NCI-H526 (cell line): Measurements from ENCODE around the gene TNNC2.

Source experiments
- DNase-seq, 2 experiments: peaks; one replicate each; lab custom pipeline; 2025; lab: John Stamatoyannopoulos, UW

The TNNC2 gene

DNA sequence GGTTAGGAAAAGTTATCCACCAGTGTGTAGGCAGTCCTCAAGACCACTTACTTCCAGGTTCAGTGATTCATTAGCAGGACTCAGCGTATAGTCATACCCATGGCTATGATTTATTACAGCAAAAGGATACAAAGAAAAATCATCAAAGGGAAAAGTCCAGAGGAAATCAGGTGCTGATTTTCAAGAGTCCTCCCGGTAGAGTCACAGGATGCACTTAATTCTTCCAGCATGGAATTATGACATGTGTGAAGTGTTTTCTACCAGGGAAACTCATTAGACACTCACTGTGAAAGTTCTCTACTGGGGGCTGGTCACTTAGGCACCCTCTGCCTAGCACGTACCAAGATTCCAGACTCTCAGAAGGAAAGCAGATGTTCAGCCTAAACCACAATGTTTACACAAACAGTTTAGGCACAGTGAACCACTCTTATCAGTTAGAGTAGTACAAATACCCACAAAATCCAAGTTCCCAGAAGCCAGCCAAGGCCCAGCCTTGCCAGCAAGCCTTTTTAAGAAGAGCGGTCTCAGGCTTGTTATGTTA is 45.7 kb downstream of the TNNC2 start:
- no peak for DNase-seq

DNA sequence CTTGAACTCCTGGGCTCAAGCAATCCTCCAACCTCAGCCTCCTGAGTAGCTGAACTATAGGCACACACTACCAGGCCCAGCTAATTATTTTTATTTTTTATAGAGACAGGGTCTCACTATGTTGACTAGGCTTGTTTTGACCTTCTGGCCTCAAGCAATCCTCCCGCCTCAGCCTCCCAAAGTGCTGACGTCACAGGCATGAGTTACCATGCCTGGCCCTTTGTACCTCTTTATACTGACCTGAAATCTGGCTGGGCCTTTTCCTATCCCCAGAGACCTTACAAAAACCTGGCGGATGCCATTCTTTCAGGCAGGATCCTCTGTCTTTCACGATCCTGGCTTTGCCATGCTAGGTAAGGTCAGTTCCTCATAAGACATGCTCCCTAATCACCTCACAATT is 47.0 kb downstream of the TNNC2 start:
- no peak for DNase-seq

DNA sequence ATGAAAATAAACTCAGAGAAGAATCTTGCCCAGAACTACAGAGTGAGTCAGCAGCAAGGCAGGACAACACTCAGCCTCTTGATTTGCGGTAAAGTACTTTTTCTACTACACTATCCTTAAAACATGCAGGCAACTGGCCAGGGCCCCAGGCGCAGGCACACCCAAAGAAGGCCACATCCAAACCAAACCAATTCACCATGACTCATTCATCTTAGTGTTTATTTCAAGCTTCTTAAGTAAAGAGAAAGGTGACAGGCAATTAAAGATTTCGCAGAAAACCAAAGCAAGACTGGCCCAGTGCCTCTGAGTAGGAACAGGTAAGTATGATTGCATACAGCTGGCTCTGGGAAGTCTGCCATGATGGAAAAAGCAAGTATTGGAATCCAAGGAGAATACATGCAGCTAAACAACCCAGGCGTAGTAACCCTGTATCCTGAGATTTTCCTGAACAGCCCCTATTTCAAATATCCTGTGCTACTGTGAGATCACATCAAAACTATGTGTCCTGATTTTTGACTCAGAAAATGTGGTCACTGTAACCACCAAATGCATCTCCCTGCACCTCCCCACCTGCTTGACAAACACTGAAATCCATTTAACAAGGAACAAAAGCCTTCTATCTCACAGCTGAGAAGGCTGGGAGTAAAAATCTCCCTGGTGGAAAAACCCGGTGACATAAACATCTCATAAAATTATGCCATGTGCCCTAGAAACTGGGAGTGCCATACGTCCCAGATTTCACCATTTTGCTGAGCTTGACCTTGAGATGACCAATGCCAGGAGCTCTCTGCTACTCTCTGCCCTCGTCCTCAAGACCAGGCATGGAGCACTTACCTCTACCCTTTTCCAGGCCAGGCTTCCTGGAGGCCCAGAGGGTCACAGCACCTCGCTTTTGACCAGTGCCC is 47.8 kb downstream of the TNNC2 start:
- no peak for DNase-seq

DNA sequence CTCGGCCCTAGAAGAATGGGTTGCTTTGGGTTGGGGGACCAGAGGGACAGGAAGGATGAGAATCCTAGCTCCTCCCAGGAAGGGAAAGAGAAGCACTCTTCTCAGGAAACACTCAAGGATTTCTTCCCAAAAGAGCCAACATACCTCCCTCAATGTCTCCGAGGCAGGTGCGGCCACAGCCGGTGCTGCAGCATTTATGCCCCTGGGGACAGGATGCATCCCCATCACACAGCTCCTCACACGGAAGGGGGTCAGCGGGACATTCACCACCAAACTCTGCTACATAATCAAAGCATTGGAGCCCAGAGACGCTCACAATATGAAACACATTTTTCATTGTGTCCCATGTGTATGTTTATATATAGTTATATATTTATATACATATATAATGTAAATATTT is 50.2 kb downstream of the TNNC2 start:
- DNase-seq: no peak

DNA sequence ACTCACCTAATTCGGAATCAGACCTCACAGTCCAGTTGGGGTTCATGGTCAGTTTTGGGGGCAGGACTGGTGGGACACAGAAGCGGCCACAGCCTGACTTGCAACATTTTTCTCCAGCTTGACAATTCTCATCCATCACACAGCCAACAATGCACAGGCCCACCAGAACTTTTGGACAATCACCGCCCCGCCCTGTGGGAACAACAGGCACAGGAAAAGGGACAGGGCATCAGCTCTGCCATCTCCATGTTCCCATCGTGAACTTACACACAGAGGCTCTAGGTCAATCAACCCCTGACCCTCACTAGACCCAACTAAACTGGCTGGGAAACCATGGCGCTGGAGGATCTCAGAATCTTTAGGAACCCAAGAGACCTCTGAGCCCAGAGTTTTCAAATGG is 51.7 kb downstream of the TNNC2 start:
- no peak for DNase-seq

DNA sequence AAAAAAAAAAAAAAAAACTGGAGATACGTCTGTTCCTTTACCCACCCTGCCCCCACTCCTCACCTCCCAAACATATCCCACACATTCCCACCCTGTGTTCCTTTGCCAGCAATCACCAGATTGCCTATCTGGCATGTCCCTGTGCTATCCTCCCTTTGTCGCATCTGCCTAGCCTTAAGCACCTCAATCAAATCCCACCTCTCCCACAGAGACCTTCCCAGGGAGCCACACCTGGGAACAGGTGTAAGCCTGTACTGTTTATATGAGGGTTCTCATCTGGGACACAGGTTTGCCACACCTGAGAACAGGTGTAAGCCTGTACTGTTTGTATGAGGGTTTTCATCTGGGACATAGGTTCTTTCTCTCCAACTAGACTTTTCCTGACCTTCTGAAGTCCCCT is 52.2 kb downstream of the TNNC2 start:
- DNase-seq: no peak
